Retinal pigment epithelial cell (primary cell): ENCODE data around the gene LAMC3.
"Not testable (repeated sequence)": the region's sequence is repeated elsewhere in the genome, so short reads cannot be mapped to it uniquely, and the experiment has no call there.

Experiments used
- DNase-seq: peaks from one replicate; pipeline ENCODE4 v3.0.0-alpha.2; 2010; ENCODE audit warnings: low read depth
- H3K4me3 ChIP-seq: 2 replicates; pipeline ENCODE4 v1.5.1; 2011; ENCODE audit warnings: mild to moderate bottlenecking, low read length, control low read depth, moderate library complexity
- CTCF ChIP-seq: conservative IDR thresholded peaks from 2 replicates; pipeline ENCODE4 v1.5.1; 2011; ENCODE audit warnings: low read depth, low read length, control low read depth, inconsistent platforms

LAMC3 gene

GRCh38 chr9:131030239-131031004 is 21.4 kb downstream of the LAMC3 start:
- no peak for DNase-seq
- no peak overlapping the region for H3K4me3 ChIP-seq
- TF ChIP-seq CTCF: no peak

- DNase-seq: no peak
- no peak overlapping the region for H3K4me3 ChIP-seq
- TF ChIP-seq CTCF: no peak
These were observed 22.1 kb downstream of the LAMC3 start for GRCh38 chr9:131031005-131031641.

GRCh38 chr9:131031642-131032005 is 22.6 kb downstream of the LAMC3 start:
- no peak overlapping the region for H3K4me3 ChIP-seq
- DNase-seq: no peak
- TF ChIP-seq CTCF: no peak

- no peak overlapping the region for H3K4me3 ChIP-seq
- TF ChIP-seq CTCF: no peak
- DNase-seq: no peak
These were observed 23.4 kb downstream of the LAMC3 start for GRCh38 chr9:131032384-131032783.

GRCh38 chr9:131033269-131034224 is 24.6 kb downstream of the LAMC3 start:
- no peak for TF ChIP-seq CTCF
- DNase-seq: no peak
- no peak overlapping the region for H3K4me3 ChIP-seq

- no peak for DNase-seq
- no peak overlapping the region for H3K4me3 ChIP-seq
- no peak for TF ChIP-seq CTCF
These were observed 25.3 kb downstream of the LAMC3 start for GRCh38 chr9:131034268-131034667.

GRCh38 chr9:131034749-131035148 is 25.8 kb downstream of the LAMC3 start:
- H3K4me3 ChIP-seq, DNase-seq: not testable (repeated sequence)
